Stimulated activated CD4-positive, alpha-beta T cell treated with anti-CD3 and anti-CD28 coated beads, Interleukin-4, amount 100 ng/mL, for 48 hours (primary cell): ENCODE data around the gene HSF4.
"Not testable (repeated sequence)": the region's sequence is repeated elsewhere in the genome, so short reads cannot be mapped to it uniquely, and the experiment has no call there.

Source experiments
- DNase-seq, 2 donors: peaks; one replicate each; pipeline ENCODE4 v3.0.0-alpha.2; 2020; ENCODE audit warnings: low read depth in 2 of 2

The HSF4 gene, protein sequence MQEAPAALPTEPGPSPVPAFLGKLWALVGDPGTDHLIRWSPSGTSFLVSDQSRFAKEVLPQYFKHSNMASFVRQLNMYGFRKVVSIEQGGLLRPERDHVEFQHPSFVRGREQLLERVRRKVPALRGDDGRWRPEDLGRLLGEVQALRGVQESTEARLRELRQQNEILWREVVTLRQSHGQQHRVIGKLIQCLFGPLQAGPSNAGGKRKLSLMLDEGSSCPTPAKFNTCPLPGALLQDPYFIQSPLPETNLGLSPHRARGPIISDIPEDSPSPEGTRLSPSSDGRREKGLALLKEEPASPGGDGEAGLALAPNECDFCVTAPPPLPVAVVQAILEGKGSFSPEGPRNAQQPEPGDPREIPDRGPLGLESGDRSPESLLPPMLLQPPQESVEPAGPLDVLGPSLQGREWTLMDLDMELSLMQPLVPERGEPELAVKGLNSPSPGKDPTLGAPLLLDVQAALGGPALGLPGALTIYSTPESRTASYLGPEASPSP

DNA sequence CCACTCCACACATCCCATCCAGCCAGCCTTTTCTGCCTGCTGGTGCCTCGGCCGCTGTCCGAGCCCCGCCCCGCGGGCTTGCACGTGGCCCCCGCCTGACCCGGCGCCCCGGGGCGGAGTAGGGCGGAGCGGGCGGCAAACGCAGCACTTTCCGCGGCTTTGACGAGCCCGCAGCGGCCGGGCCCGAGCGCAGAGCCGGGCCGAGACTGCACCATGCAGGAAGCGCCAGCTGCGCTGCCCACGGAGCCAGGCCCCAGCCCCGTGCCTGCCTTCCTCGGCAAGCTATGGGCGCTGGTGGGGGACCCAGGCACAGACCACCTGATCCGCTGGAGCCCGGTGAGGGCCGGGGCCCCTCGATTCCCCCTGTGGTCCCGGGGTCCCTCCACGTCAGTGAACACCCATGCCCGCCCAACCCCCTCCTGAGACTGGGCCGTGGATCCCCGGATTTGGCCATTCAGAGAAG lies at the start of gene HSF4:
HSF4 (plus strand) TSS at position 147 of the 463 bp plus-strand sequence; CDS start at position 214, 67 bp downstream.
- no peak for DNase-seq

DNA sequence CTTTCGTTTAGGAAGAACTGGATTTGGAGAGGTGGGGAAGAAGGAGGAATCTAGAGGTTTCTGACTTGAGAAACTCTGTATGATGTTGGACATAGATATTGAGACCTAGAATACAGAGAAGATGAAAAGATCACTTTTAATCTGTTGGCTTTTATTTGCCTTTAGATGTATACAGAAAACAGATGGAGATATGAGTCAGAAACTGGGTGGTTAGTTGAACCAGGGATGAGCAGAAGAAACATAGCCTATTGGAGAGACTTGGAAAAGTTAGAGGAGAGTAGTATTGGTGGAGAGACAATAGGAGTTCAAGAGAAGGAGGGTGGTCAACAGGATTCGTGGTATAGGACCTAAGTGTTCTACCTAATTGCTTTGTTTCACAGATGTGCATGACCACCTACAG lies 49.8 kb upstream of the HSF4 start:
- DNase-seq, result no peak

DNA sequence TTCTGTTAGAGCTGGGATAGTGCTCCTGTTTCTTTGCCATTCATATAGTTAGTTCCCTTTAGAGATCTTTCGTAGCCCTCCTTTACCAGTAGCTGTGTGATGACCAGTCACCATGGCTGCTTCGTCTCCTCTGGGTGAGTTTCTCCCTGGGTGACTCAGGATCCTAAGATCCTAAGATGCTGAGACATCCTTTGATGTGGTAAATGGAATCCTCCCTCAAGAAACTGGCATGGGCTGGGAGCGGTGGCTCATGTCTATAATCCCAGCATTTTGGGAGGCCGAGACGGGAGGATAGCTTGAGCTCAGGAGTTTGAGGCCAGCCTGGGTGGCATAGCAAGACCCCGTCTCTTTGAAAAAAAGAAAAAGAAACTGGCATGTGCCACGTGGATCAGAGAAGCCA lies 48.9 kb upstream of the HSF4 start:
- no peak for DNase-seq

DNA sequence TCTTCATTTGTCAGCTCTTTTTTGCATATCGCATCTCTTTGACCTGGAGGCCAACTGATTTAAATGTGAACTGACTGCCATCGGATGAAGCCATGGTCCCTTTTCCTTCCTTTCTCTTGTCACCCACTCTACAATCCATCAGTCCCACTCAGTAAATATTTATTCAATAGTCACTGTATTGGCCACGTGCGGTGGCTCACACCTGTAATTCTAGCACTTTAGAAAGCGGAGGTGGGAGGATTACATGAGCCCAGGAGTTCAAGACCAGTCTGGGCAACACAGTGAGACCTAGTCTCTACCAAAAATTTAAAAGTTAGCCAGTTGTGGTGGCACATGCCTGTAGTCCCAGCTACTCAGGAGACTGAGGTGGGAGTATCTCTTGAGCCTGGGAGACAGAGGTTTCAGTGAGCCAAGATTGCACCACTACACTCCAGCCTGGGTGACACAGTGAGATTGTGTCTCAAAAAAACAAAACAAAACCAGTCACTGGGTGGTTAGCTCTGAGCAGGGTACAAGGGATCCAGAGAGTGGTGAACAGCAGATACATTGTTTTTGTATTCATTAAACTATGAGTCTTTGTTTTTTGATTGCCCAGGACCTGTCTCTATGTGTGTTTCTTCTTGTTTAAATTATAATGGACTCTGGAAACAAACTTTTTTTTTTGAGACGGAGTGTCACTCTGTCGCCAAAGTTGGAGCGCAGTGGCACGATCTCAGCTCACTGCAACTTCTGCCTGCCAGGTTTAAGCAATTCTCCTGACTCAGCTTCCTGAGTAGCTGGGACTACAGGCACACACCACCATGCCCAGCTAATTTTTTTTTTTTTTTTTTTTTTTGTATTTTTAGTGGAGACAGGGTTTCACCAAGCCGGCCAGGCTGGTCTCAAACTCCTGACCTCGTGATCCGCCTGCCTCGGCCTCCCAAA lies 47.9 kb upstream of the HSF4 start:
- no peak for DNase-seq

DNA sequence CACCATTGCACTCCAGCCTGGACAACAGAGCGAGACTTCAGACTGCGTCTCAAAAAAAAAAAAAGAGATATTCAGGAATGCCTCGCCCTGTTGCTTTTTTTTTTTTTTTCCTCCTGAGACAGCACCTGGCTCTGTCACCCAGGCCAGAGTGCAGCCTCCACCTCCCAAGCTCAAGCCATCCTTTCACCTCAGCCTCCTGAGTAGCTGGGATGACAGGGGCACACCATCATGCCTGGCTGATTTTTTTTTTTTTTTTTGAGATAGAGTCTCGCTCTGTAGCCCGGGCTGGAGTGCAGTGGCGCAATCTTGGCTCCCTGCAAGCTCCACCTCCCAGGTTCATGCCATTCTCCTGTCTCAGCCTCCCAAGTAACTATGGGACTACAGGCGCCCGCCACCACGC lies 46.8 kb upstream of the HSF4 start:
- DNase-seq, result no peak

DNA sequence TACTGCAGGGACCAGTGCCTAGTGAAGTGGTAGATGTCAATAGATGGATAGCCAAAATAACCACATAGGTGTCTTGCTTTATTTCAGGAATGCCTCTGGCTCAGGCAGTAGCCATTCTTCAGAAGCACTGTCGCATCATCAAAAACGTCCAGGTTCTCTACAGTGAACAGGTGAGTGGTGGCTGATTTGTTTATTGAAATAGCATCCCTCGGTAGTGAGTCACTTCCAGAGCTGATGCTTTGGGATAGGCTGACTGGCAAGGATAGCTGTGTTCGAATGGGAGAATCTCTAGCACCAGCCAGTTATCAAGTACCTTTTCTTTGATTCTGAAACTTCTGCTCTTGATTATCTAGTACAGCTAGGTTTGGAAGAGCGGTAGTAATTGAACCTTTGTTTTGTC lies 44.5 kb upstream of the HSF4 start:
- no peak for DNase-seq

DNA sequence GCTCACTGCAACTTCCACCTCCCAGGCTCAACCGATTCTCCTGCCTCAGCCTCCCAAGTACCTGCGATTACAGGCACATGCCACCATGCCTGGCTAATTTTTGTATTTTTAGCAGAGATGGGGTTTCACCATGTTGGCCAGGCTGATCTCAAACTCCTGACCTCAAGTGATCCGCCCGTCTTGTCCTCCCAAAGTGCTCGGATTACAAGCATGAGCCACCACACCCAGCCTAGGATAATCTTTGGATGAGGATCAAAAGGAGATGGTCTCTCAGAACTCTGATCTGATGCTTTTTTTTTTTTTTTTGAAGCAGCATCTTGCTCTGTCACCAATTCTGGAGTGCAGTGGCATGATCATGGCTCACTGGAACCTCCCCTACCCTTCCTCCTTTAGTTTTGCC lies 41.7 kb upstream of the HSF4 start:
- not testable (repeated sequence) for DNase-seq

DNA sequence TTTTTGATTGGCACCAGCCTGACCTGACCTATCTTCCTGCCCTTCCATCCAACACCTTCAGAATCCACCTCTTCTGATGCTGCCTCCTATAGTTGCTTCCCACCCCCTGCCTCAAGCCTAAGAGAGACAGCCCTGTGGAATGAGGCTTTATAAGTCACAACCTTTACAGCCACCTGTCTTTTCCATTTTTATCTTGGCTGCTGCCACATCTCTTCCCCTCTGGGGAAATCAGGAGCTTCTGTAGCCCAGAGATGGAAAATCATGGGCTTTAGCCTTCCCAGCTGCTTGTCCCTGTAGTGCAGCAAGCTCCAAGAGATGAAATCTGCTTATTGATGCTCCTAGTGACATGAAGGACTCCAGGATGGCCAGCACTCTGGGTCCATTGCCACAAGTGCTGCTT lies 36.1 kb upstream of the HSF4 start:
- DNase-seq, result no peak

DNA sequence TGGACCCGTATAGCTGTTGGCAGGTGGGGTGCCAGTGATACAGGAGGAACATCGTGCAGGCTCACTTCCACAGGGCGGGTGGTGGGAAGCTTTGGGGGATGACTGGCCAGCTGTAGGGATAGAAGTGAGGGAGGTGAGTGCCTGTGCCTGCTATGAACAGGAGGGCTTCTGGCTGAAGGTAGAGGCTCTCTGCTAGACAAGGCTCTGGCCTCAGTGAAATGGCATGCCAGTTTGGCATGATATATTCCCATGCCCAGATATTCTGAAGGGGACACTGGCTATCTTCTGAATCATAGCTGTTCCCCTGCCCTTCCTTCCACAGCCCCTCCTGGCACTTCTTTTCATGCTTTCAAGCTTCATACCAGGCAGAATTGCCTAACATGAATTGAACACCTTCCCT lies 35.7 kb upstream of the HSF4 start:
- no peak for DNase-seq

DNA sequence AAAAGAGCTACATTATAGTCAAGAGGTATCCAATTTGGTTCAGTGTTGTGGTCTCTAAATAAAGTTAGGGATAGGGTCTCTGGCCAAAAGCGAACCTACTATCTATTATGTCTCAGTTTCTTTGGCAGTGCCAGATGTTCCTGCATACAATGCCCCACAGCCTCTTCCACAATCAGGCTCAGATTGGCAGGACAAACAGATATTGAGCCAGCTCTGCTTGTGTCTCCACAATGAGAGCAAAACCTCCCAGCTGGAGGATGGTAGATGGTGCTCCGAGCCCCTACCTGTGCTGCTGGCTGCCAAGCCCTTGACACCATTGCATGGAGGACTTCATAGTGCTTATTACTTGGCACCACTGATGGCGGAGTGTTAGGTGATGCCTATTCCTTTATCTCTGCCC lies 35.1 kb upstream of the HSF4 start:
- DNase-seq, result no peak

DNA sequence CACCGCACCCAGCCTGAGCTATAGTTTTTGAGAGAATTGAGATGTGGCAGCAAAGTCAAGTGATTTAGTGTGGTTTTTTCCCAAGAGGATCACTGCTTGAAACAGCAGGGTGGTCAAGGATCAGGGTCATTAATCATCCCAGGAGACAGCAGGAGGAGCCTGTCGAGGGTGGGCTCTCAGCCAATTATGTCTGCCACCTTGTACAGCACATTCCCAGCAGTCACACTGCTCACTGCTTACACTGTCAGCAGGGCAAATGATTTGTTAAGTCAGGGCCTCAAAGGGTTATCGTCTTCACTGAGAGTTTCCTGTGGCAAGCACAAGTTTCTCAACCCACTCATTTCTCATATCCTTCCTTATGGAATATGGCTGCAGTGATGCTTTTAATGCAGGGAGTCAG lies 26.9 kb upstream of the HSF4 start:
- no peak for DNase-seq

DNA sequence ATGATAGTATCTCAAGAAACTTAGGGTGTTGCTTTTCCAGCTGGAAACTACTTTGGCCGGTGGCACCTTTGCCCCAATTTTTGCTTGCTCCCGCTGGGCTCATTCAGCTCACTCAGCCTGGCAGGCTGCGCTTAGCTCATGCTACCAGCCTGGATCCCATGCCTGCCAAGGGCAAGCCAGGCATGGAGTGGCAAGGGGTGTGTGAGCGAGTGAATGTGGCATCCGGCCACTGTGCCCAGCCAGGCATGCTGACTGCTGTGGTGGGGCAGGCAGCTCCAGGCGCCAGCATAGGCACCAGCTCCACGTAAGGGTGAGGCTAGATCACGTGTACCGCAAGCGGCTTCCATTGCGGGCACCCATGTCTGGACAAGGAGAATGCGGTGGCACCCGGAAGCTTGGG lies 23.2 kb upstream of the HSF4 start:
- DNase-seq, result no peak

DNA sequence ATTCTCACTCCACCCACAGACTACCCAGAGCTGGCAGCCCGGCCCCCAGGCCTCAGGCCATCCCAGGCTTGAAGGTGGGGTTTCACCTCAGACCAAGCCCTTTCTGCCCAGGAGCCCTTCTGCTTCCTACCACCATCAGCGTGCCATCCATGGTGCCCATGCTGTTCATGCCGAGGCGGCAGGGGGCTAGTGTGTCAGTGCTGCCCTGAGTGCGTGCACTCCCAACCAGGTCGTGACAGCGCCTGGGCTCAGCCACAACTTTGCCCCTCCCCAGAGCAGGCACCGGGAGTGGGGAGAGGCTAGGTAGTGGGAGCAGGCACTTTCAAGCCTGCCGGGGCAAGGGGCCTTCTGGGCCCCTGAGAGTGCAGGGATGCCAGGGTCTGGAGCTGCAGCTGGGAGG lies 22.2 kb upstream of the HSF4 start:
- no peak for DNase-seq

DNA sequence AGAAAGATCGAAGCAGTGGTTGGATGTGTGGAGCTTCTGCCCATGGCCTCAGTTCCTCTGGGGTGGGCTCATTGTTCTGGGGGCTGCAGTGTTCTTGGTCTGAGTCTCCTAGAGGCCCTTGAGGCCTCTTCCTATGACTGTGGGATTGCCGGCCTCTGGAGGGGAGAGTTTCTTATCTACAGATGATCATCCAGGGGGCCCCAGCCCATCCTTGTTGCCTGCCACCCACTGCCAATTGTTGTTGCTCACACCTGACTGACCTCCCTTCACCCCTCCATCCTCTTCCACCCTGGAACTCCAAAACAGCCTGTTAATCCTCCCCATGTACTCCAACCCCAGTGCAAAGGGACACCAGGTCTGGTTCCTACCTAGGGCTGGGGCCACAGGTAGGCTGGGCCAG lies 19.6 kb upstream of the HSF4 start:
- no peak for DNase-seq

DNA sequence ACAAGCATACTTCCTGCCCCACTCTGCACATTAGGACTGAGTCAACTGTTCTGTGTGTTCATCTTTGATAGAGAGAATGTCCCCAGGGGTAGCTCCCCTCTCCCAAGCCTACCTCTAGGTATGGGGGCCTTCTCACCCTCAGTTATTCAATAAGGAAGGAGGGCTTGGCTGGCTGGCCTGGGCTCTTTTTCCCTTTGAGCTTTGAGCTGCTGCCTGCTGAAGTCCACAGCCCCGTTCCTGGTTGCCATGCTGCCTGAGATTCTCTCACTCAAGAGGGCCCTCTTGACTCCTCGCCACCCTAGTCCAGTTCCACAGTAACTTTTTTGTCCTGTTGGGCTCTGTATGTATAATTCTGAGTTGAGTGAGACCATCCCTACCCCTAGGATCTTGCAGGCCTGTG lies 18.8 kb upstream of the HSF4 start:
- no peak for DNase-seq

DNA sequence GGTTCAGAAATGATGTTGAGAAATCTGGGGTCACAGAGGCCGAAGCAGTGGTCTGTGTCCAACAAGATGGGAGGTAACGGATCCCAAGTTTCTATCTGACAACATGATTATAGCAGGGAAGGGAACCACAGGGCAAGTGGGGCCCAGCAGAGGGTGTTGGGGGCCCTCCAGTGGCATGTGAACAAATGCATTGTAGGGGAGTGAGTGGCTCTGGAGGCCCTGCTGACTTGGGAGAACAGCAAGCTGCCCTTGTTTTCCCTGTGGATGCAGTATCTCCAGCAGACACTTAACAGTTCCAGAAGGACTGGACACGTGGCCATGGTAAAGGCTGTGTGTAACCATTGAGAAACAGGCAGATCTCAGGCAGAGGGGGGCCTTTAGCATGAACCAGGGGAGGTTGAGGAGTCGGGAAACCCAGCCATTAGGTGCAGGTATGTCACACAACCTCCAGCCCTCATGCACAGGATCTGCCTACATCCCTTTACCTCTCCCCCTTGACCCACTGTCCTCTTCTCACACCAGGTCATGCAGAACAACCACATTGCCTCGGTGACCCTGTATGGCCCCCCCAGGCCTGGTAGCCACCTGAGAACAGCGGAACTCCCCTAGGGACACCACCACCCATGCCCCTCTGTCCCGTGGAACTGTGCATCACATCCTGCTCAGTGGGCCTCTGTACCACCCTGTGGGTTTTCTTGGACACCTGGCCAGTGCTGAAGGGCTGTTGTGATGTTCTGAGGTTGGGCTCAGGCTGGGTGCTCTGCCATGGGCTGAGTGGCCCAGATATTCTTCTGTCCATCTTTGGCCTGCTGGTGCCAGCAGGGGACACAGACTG lies 17.8 kb upstream of the HSF4 start:
- no peak for DNase-seq

DNA sequence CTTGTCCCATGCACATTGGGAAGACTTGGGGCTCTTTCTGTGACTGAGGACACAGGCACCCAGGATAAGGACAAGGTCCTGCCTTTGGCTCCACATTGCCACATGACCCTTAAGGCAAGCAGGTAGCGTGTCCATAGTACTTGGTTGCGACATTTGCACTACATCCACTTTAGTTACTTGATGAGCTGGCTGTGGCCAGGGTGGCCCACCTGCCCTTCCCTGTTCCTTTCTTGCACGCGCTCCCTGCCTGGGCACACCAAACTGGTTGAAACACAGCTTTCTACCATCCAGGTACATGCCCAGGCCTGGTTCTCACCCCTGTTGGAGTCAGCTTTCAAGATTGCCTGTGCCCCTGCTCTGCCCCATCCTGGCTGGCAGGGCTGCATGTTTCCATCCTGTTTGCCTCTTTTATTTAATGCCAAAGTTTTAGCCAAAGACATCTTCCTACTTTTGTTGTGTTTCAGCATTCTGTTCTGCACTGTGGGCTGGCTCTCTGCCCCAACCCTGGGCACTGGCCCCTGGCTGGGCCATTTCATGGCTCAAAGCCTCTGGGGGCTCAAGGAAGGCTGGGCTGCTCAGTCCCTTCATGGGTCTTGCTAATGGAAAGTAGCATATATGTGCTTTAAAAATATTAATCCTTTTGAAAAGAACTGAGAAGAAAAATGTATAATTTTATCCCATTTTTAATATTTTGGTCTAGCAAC lies 17.0 kb upstream of the HSF4 start:
- no peak for DNase-seq

DNA sequence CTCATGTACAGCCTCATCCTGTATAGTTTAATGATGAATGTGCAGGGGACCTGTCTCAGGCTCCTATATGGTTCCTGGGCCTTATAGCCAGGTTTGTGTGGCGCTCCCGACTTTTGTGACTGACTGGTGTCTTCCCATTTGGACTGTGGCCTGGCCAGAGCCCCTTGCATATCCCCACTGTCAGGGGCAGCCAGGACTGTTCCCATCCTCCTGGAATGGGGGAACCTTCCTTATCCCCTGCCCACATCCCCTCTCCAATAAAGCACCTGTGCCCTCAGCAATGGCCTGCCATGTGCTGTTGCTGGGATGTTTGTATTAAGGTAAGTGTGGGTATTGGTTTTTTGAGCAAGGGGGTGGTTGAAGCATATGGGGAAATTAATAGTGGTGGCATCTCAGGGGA lies 16.3 kb upstream of the HSF4 start:
- DNase-seq, result no peak

DNA sequence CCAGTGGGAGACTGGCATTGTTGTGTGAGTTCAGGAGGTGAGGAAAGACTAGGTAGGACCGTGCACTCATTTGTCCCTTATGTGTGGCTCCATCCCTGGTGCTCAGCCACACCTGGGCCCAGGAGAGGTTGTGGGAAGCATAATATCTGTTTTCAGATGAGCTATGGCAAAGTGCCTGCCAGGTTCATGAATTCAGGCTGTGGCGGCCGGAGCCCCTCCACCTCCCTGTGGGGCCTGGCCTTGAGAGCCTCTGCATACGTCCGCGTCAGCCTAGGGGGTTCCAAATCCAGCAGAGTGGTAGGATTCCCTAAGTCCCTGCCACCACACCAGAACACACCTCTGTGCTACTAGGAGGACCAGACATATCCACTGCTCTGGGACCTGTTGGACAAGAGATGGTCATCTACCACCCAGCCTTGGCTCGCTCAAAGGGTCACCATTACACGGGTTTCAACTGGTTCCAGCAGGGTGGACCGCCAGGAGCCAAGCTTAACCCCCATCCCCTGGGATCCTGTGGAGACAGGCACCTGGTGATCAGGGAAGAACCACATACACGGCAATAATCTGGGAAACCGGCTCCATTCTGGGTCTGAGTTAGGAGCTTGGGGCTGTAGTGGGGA lies 15.8 kb upstream of the HSF4 start:
- DNase-seq, result no peak

DNA sequence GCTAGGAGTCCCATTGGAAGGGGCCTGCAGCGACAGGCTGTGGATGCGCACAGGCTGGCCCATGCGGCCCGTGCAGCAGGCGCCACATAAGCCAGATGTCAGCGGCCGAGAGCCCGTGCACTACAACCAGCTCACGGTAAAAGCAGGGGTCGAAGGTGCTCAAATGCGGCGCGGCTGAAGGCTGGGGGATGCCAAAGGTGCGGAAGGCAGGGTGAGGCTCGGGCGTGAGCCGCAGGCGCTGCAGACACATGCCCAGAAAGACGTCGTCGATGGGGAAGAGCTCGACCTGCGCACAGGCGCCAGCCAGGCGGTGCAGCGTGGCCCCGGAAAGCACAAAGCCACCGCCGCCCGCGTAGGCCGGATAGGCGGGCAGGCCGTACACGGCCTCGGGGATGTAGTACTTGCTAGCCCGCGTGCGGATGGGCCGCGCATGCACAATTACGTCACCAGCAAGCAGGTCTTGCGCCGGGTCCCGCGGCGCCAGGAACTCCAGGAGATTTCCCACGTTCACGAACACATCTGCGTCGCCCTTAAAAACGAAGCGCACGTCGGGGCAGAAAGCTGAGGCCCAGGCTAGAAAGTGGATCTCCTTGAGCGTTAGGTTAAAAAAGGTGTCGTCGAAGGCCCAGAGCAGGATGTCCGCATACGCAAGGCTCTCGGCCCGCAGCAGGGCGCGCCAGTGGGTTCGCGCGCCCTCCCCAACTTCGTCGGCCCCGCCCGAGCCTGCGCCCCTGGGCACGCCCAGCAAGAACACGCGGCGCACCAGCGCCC lies 15.1 kb upstream of the HSF4 start:
- no peak for DNase-seq
